Calu3 (cell line): ENCODE data around the gene GTF2H1. TPM values are rescaled to one million over a fixed set of nuclear protein-coding genes. Genes with fewer than 3 reads are reported as not detected.
A peak's percentile ranks its signal among the peaks of the same experiment; 100 is the strongest.
"Not testable (repeated sequence)": the region's sequence is repeated elsewhere in the genome, so short reads cannot be mapped to it uniquely, and the experiment has no call there.

ENCODE experiments used
- BruUV-seq: library from RNA; stranded (reverse); fragments of 400-500 nt; replicated peaks from 2 replicates; lab custom pipeline; 2021; lab: Mats Ljungman, UMichigan
- CTCF ChIA-PET: fragments of 300-600 bp; sonication (Branson Sonifier 250); formaldehyde crosslinking; loops from one replicate; lab custom pipeline; 2022; ENCODE audit warnings: antibody characterized with exemption; lab: Charles Lee
- DNase-seq: peaks from one replicate; pipeline ENCODE4 v3.0.0; 2022
- H3K27ac Mint-ChIP-seq: one replicate; pipeline ENCODE4 v1.8.0; 2022; ENCODE audit warnings: mixed read lengths; ENCODE audit not compliant: unreplicated experiment
- H3K27me3 Mint-ChIP-seq: one replicate; pipeline ENCODE4 v1.8.0; 2022; ENCODE audit warnings: mixed read lengths; ENCODE audit not compliant: unreplicated experiment
- H3K36me3 Mint-ChIP-seq: one replicate; pipeline ENCODE4 v1.8.0; 2022; ENCODE audit warnings: mild to moderate bottlenecking, moderate library complexity, mixed read lengths; ENCODE audit not compliant: insufficient read depth, unreplicated experiment
- H3K4me1 Mint-ChIP-seq: one replicate; pipeline ENCODE4 v1.8.0; 2022; ENCODE audit warnings: mild to moderate bottlenecking, low read depth, mixed read lengths; ENCODE audit not compliant: unreplicated experiment
- H3K4me3 Mint-ChIP-seq: one replicate; pipeline ENCODE4 v1.8.0; 2022; ENCODE audit warnings: mild to moderate bottlenecking, low read depth, moderate library complexity, mixed read lengths; ENCODE audit not compliant: unreplicated experiment
- H3K9me3 Mint-ChIP-seq: one replicate; pipeline ENCODE4 v1.8.0; 2022; ENCODE audit warnings: low read depth, mixed read lengths; ENCODE audit not compliant: unreplicated experiment
- CTCF ChIP-seq: fragments of 200-600 bp; IDR thresholded peaks from one replicate; pipeline ENCODE4 v1.8.0; 2022; ENCODE audit warnings: antibody characterized with exemption; ENCODE audit not compliant: unreplicated experiment
- intact Hi-C: fragments of 100-400 bp; cut with micrococcal nuclease; formaldehyde crosslinking; loops from one replicate; pipeline ENCODE4 v1.10.0; 2022; ENCODE audit not compliant: unreplicated experiment
- total RNA-seq: library from RNA; stranded (reverse); gene quantifications from 2 replicates; pipeline ENCODE4 v1.2.3, GENCODE V29; 2022

GTF2H1 gene
- total RNA-seq, 1 experiment from 2014 or later: 43.0 TPM

- BruUV-seq: no TSS peak
- H3K36me3 Mint-ChIP-seq: peaks cover 70% of the 10 kb centered on the region
- intact Hi-C loops: loop anchor here (5.0 to 10.0 kb wide), 3 partner anchors 74 to 129 kb away; partner anchors contain the start of genes GTF2H1, HPS5 and TSG101
- no peaks in the 10 kb centered on the region for H3K4me1 Mint-ChIP-seq
- CTCF ChIA-PET: interaction anchor here (1.1 to 4.4 kb wide), 4 partner anchors 12 to 281 kb away, joined by 3 to 41 read pairs (median 6); no protein-coding TSS in a partner anchor
- no peaks in the 10 kb centered on the region for H3K9me3 Mint-ChIP-seq
- peak; percentile 98 for DNase-seq
- peak overlapping the region; percentile 98 for H3K4me3 Mint-ChIP-seq
- H3K27me3 Mint-ChIP-seq: no peaks in the 10 kb centered on the region
- TF ChIP-seq CTCF: no peak
- H3K27ac Mint-ChIP-seq: peak overlapping the region; percentile 98
Observed at GRCh38 chr11:18395735-18396504, 73.6 kb downstream of the GTF2H1 start.

GRCh38 chr11:18397921-18398320, 75.6 kb downstream of the GTF2H1 start:
- Mint-ChIP-seq H3K9me3 (no peaks in the 10 kb centered on the region), H3K27ac (no peak overlapping the region), H3K4me1 (no peaks in the 10 kb centered on the region), H3K27me3 (no peaks in the 10 kb centered on the region), H3K4me3 (no peak overlapping the region), H3K36me3 (peaks cover 90% of the 10 kb centered on the region)
- CTCF ChIA-PET: no interaction called here
- no peak for TF ChIP-seq CTCF
- intact Hi-C loops: loop anchor here (5.0 to 10.0 kb wide), 3 partner anchors 76 to 127 kb away; partner anchors contain the start of genes GTF2H1, HPS5 and TSG101
- DNase-seq: no peak
- no TSS peak for BruUV-seq

GRCh38 chr11:18401077-18401476, 78.7 kb downstream of the GTF2H1 start:
- DNase-seq, H3K27me3 Mint-ChIP-seq, H3K4me3 Mint-ChIP-seq, H3K27ac Mint-ChIP-seq, CTCF ChIA-PET, H3K4me1 Mint-ChIP-seq, H3K9me3 Mint-ChIP-seq, BruUV-seq, intact Hi-C loops: not testable (repeated sequence)
- peaks cover 90% of the 10 kb centered on the region for H3K36me3 Mint-ChIP-seq

- Mint-ChIP-seq H3K4me3 (no peak overlapping the region), H3K36me3 (peaks cover 81% of the 10 kb centered on the region), H3K27ac (no peak overlapping the region), H3K9me3 (no peaks in the 10 kb centered on the region), H3K4me1 (peaks cover 5% of the 10 kb centered on the region), H3K27me3 (no peaks in the 10 kb centered on the region)
- no TSS peak for BruUV-seq
- intact Hi-C loops: no loop called here
- TF ChIP-seq CTCF: no peak
- CTCF ChIA-PET: interaction anchor here (0.7 kb wide), 1 partner anchor 46 kb away, joined by 3 read pairs; no protein-coding TSS in a partner anchor
- no peak for DNase-seq
Observed at GRCh38 chr11:18404062-18404461, 81.7 kb downstream of the GTF2H1 start.

- CTCF ChIA-PET, intact Hi-C loops, H3K27me3 Mint-ChIP-seq, DNase-seq, H3K4me3 Mint-ChIP-seq, H3K9me3 Mint-ChIP-seq: not testable (repeated sequence)
- Mint-ChIP-seq H3K36me3 (peaks cover 62% of the 10 kb centered on the region), H3K27ac (peak overlapping the region; percentile 75), H3K4me1 (peaks cover 23% of the 10 kb centered on the region)
- TSS peak; percentile 93 for BruUV-seq
Observed at GRCh38 chr11:18407400-18407799, 85.0 kb downstream of the GTF2H1 start.
